ENCODE measurements around the gene BASP1.
A peak's percentile ranks its signal among the peaks of the same experiment; 100 is the strongest.
"Not testable (repeated sequence)": the region's sequence is repeated elsewhere in the genome, so short reads cannot be mapped to it uniquely, and the experiment has no call there.

Gene BASP1

GRCh38 chr5:17190242-17190778 lies 27.1 kb upstream of the BASP1 start:
- in situ Hi-C loops (cut with MboI; ENCODE audit: low pct_unique_long_range_greater_than_20kb, low sequenced_read_pairs, unreplicated experiment) = loop anchor here (25.0 kb wide), 1 partner anchor 403 kb away; no protein-coding TSS in a partner anchor
- TF ChIP-seq CTCF (IDR thresholded peaks at IDR 0.05; ENCODE audit: extremely low read depth, insufficient read depth, missing control alignments) = peak; percentile 76
- DNase-seq (ENCODE audit: low spot score) = peak; percentile 20

- in situ Hi-C loops (cut with MboI; ENCODE audit: low pct_unique_long_range_greater_than_20kb, low sequenced_read_pairs, unreplicated experiment) = loop anchor here (25.0 kb wide), 1 partner anchor 404 kb away; no protein-coding TSS in a partner anchor
- TF ChIP-seq CTCF (IDR thresholded peaks at IDR 0.05; ENCODE audit: extremely low read depth, insufficient read depth, missing control alignments) = no peak
- no peak for DNase-seq (ENCODE audit: low spot score)
Observed at GRCh38 chr5:17190799-17191391, 26.5 kb upstream of the BASP1 start.

- in situ Hi-C loops (cut with MboI; ENCODE audit: low pct_unique_long_range_greater_than_20kb, low sequenced_read_pairs, unreplicated experiment) = loop anchor here (25.0 kb wide), 1 partner anchor 404 kb away; no protein-coding TSS in a partner anchor
Observed at GRCh38 chr5:17191574-17191973, 25.9 kb upstream of the BASP1 start.

GRCh38 chr5:17192191-17192590 lies 25.2 kb upstream of the BASP1 start:
- in situ Hi-C loops (cut with MboI; ENCODE audit: low pct_unique_long_range_greater_than_20kb, low sequenced_read_pairs, unreplicated experiment) = loop anchor here (25.0 kb wide), 1 partner anchor 405 kb away; no protein-coding TSS in a partner anchor
- no peak for TF ChIP-seq CTCF (IDR thresholded peaks at IDR 0.05; ENCODE audit: extremely low read depth, insufficient read depth, missing control alignments)
- no peak for DNase-seq (ENCODE audit: low spot score)

More at GRCh38 chr5:17191574-17191973, 25.9 kb upstream of the BASP1 start:
- not testable (repeated sequence) for DNase-seq (ENCODE audit: low spot score)

DNA sequence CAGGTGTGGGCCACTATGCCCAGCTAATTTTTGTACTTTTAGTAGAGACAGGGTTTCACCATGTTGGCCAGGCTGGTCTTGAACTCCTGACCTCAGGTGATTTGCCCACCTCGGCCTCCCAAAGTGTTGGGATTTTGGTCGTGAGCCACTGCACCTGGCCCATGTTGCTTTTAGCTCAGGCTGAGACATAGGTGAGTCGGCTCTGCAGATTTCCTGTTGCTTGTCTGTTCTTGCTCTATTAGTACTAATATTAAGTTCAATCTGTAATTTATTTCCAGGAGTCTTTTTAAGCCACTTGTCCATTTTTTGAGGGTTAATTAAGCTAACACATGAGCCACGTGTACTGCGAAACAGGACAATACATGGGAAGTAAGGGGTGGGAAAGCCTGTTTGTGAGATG lies 21.4 kb upstream of the BASP1 start:
- DNase-seq (ENCODE audit: low spot score) = no peak
- no peak for TF ChIP-seq CTCF (IDR thresholded peaks at IDR 0.05; ENCODE audit: extremely low read depth, insufficient read depth, missing control alignments)
- in situ Hi-C loops (cut with MboI; ENCODE audit: low pct_unique_long_range_greater_than_20kb, low sequenced_read_pairs, unreplicated experiment) = loop anchor here (25.0 kb wide), 1 partner anchor 409 kb away; no protein-coding TSS in a partner anchor

DNA sequence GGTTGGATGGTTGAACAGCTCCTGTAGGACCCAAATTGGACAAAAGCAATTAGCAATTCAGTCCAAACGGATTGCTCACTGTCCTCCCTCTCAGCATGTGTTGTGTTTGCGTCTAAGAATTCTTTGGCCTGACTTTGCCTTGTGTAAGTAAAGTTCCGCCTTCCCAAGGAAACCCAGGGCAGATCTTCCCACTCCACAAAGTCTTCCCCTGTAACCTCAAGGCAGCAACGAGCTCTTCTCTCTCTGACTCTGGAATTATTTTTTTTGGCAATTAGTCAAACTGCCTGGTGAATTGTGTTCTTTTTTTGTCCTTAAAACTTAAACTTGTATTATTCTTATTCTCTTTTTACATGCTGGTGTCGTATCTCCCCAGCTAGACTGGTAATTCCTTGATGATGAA lies 20.7 kb upstream of the BASP1 start:
- DNase-seq (ENCODE audit: low spot score) = no peak
- TF ChIP-seq CTCF (IDR thresholded peaks at IDR 0.05; ENCODE audit: extremely low read depth, insufficient read depth, missing control alignments) = no peak
- in situ Hi-C loops (cut with MboI; ENCODE audit: low pct_unique_long_range_greater_than_20kb, low sequenced_read_pairs, unreplicated experiment) = loop anchor here (25.0 kb wide), 1 partner anchor 409 kb away; no protein-coding TSS in a partner anchor
